Panc1 (cell line): ENCODE measurements around the gene SENP5. TPM values are rescaled to one million over a fixed set of nuclear protein-coding genes. Genes with fewer than 3 reads are reported as not detected.

ENCODE experiments used
- ATAC-seq: fragments of 200-7000 bp; cut with Tn5 transposase; 2 replicates; pipeline ENCODE4 v1.9.1; 2020; ENCODE audit warnings: mild to moderate bottlenecking, moderate library complexity
- BruUV-seq: library from RNA; stranded (reverse); fragments of 400-500 nt; replicated peaks from 2 replicates; lab custom pipeline; 2021; lab: Mats Ljungman, UMichigan
- CTCF ChIA-PET: fragments of 300-600 bp; sonication (Branson Sonifier 250); formaldehyde crosslinking; loops from one replicate; lab custom pipeline; 2022; ENCODE audit warnings: antibody characterized with exemption; lab: Charles Lee
- POLR2A ChIA-PET: fragments of 300-600 bp; sonication (Branson Sonifier 250); formaldehyde crosslinking; loops from one replicate; lab custom pipeline; 2022; ENCODE audit warnings: antibody characterized with exemption; lab: Charles Lee
- DNase-seq: peaks from one replicate; pipeline ENCODE4 v3.0.0-alpha.2; 2010; ENCODE audit warnings: low read depth, low spot score
- H3K27ac ChIP-seq: 2 replicates; pipeline ENCODE4 v1.5.1; 2011; ENCODE audit warnings: mild to moderate bottlenecking, low read length, inconsistent platforms
- H3K27me3 ChIP-seq: fragments of 200-500 bp; sonication (Bioruptor generic); 2 replicates; pipeline ENCODE4 v1.6.0; 2014; ENCODE audit warnings: low read length, inconsistent platforms; ENCODE audit not compliant: control insufficient read depth, insufficient read depth
- H3K36me3 ChIP-seq: fragments of 200-500 bp; sonication (Bioruptor generic); 2 replicates; pipeline ENCODE4 v1.5.1; 2014; ENCODE audit warnings: inconsistent platforms, mild to moderate bottlenecking, low read length, moderate library complexity; ENCODE audit not compliant: control insufficient read depth, insufficient read depth
- H3K4me1 ChIP-seq: 2 replicates; pipeline ENCODE4 v1.5.1; 2011; ENCODE audit warnings: inconsistent platforms, mild to moderate bottlenecking, low read length, moderate library complexity; ENCODE audit not compliant: control insufficient read depth, insufficient read depth
- H3K4me3 ChIP-seq, 2 experiments: 2 replicates each; pipeline ENCODE4 v1.5.1; 2011 to 2012; ENCODE audit warnings: low read depth in 2 of 2, low read length in 2 of 2, mild to moderate bottlenecking in 2 of 2, inconsistent platforms in 1 of 2, moderate library complexity in 1 of 2
- H3K9me3 ChIP-seq: fragments of 200-500 bp; sonication (Bioruptor generic); 2 replicates; pipeline ENCODE4 v1.5.1; 2014; ENCODE audit warnings: low read depth, mild to moderate bottlenecking, inconsistent platforms, low read length, moderate library complexity; ENCODE audit not compliant: control insufficient read depth, insufficient read depth
- POLR2AphosphoS5 ChIP-seq: IDR thresholded peaks from 2 replicates; pipeline ENCODE4 v1.6.1; 2012; ENCODE audit warnings: mild to moderate bottlenecking, low read depth, low read length, moderate library complexity
- SIN3A ChIP-seq: IDR thresholded peaks from 2 replicates; pipeline ENCODE4 v1.6.1; 2012; ENCODE audit warnings: low read depth, mild to moderate bottlenecking, low read length, moderate library complexity, borderline replicate concordance; ENCODE audit not compliant: insufficient read depth
- TCF7L2 ChIP-seq: IDR thresholded peaks from 2 replicates; pipeline ENCODE4 v1.6.1; 2011; ENCODE audit warnings: mild to moderate bottlenecking, low read depth, low read length, inconsistent platforms
- in situ Hi-C: cut with HindIII; loops from 2 replicates; pipeline ENCODE4 v1.10.0; 2016; ENCODE audit warnings: low sequenced_read_pairs, low pct_unique_long_range_greater_than_20kb
- intact Hi-C: fragments of 100-400 bp; cut with micrococcal nuclease; formaldehyde crosslinking; loops from one replicate; pipeline ENCODE4 v1.10.0; 2022; ENCODE audit not compliant: unreplicated experiment
- total RNA-seq: library from RNA; stranded (reverse); gene quantifications from one replicate; pipeline ENCODE4 v1.2.1, GENCODE V29; 2021; ENCODE audit not compliant: unreplicated experiment
- TF ChIP-seq, protein P1 (sequence below): fragments of 450-650 bp; IDR thresholded peaks from 2 replicates; pipeline ENCODE4 v1.5.1; 2017; ENCODE audit warnings: mild to moderate bottlenecking
- TF ChIP-seq, protein P2 (sequence below), 2 experiments: IDR thresholded peaks; 2 replicates each; pipeline ENCODE4 v1.6.1; 2011 to 2012; ENCODE audit warnings: low read depth in 2 of 2, control low read depth in 1 of 2, low read length in 1 of 2, mild to moderate bottlenecking in 1 of 2, moderate library complexity in 1 of 2; ENCODE audit not compliant: insufficient read depth in 1 of 2

Gene SENP5
- total RNA-seq, 1 experiment from 2014 or later = 40.0 TPM

DNA sequence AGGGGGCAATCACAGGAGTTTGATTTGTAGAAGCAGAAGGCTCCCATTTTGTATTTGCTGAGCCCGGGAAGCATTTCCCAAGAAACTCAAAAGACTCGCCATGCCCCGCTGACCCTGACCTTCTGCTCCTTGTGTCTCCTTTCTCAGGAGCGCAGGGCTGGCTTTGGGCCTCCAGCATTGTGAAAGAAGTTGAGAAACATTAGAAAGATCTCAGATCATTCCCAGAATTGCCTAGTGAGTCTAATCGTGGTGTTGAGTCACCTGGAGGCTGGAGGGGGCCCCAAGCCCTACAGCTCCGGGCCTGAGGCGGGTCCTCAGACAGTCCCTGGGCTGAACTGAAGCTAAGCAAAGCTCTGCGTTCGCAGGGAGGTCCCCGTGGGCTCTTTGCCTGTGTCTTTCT is 111.8 kb downstream of the SENP5 start:
- peaks cover 5% of the 10 kb centered on the region; the same call in 1 of the 2 replicates for H3K9me3 ChIP-seq
- POLR2A ChIA-PET = no interaction called here
- TF ChIP-seq TCF7L2 = no peak
- TF ChIP-seq, protein P1, sequence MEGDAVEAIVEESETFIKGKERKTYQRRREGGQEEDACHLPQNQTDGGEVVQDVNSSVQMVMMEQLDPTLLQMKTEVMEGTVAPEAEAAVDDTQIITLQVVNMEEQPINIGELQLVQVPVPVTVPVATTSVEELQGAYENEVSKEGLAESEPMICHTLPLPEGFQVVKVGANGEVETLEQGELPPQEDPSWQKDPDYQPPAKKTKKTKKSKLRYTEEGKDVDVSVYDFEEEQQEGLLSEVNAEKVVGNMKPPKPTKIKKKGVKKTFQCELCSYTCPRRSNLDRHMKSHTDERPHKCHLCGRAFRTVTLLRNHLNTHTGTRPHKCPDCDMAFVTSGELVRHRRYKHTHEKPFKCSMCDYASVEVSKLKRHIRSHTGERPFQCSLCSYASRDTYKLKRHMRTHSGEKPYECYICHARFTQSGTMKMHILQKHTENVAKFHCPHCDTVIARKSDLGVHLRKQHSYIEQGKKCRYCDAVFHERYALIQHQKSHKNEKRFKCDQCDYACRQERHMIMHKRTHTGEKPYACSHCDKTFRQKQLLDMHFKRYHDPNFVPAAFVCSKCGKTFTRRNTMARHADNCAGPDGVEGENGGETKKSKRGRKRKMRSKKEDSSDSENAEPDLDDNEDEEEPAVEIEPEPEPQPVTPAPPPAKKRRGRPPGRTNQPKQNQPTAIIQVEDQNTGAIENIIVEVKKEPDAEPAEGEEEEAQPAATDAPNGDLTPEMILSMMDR = no peak
- TF ChIP-seq SIN3A = no peak
- TF ChIP-seq POLR2AphosphoS5 = no peak
- TF ChIP-seq, protein P2, sequence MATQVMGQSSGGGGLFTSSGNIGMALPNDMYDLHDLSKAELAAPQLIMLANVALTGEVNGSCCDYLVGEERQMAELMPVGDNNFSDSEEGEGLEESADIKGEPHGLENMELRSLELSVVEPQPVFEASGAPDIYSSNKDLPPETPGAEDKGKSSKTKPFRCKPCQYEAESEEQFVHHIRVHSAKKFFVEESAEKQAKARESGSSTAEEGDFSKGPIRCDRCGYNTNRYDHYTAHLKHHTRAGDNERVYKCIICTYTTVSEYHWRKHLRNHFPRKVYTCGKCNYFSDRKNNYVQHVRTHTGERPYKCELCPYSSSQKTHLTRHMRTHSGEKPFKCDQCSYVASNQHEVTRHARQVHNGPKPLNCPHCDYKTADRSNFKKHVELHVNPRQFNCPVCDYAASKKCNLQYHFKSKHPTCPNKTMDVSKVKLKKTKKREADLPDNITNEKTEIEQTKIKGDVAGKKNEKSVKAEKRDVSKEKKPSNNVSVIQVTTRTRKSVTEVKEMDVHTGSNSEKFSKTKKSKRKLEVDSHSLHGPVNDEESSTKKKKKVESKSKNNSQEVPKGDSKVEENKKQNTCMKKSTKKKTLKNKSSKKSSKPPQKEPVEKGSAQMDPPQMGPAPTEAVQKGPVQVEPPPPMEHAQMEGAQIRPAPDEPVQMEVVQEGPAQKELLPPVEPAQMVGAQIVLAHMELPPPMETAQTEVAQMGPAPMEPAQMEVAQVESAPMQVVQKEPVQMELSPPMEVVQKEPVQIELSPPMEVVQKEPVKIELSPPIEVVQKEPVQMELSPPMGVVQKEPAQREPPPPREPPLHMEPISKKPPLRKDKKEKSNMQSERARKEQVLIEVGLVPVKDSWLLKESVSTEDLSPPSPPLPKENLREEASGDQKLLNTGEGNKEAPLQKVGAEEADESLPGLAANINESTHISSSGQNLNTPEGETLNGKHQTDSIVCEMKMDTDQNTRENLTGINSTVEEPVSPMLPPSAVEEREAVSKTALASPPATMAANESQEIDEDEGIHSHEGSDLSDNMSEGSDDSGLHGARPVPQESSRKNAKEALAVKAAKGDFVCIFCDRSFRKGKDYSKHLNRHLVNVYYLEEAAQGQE (IDR thresholded peaks at IDR 0.05; ENCODE audit: insufficient read depth in 1 of 2, low read depth in 2 of 2, low read length in 1 of 2) = no peak
- H3K36me3 ChIP-seq = no peaks in the 10 kb centered on the region
- BruUV-seq = no TSS peak
- no peak overlapping the region for H3K27ac ChIP-seq
- no peak overlapping the region for H3K4me3 ChIP-seq
- ATAC-seq (no peak), DNase-seq (no peak)
- CTCF ChIA-PET = interaction anchor here (0.7 kb wide), 1 partner anchor 31 kb away, joined by 6 read pairs; no protein-coding TSS in a partner anchor
- peaks cover 3% of the 10 kb centered on the region; the same call in 1 of the 2 replicates for H3K27me3 ChIP-seq
- in situ Hi-C loops = no loop called here
- no peaks in the 10 kb centered on the region for H3K4me1 ChIP-seq
- intact Hi-C loops = loop anchor here (10.0 kb wide), 1 partner anchor 455 kb away; no protein-coding TSS in a partner anchor

DNA sequence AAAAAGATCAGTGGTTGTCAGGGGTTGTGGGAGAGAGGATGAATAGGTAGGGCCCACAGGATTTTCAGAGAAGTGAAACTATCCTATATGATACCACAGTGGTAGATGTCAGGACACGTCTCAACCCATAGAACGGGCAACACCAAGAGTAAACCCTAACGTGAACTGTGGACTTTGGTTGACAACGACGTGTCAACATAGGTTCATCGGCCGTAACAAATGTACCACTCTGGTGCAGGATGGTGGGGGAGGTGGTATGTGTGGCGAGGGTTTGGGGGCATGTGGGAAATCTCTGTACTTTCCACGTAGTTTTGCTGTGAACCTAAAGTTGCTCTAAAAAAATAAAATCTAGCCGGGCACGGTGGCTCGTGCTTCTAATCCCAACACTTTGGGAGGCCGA is 113.9 kb downstream of the SENP5 start:
- TF ChIP-seq, protein P1 = no peak
- TF ChIP-seq, protein P2 (IDR thresholded peaks at IDR 0.05; ENCODE audit: insufficient read depth in 1 of 2, low read depth in 2 of 2, low read length in 1 of 2) = no peak
- TF ChIP-seq TCF7L2 (no peak), SIN3A (no peak), POLR2AphosphoS5 (no peak)
- BruUV-seq = no TSS peak
- H3K4me3 ChIP-seq = no peak overlapping the region
- no peak overlapping the region for H3K27ac ChIP-seq
- H3K27me3 ChIP-seq = peaks cover 3% of the 10 kb centered on the region; the same call in 1 of the 2 replicates
- ATAC-seq (no peak), DNase-seq (no peak)
- intact Hi-C loops (no loop called here), in situ Hi-C loops (no loop called here)
- no peaks in the 10 kb centered on the region for H3K4me1 ChIP-seq
- CTCF ChIA-PET = no interaction called here
- peaks cover 5% of the 10 kb centered on the region; the same call in 1 of the 2 replicates for H3K9me3 ChIP-seq
- no peaks in the 10 kb centered on the region for H3K36me3 ChIP-seq
- POLR2A ChIA-PET = no interaction called here
